HuH-7 (cell line): ENCODE results near the gene CHRNA1.
"Not testable (repeated sequence)": the region's sequence is repeated elsewhere in the genome, so short reads cannot be mapped to it uniquely, and the experiment has no call there.

ENCODE experiments used
- DNase-seq: peaks from one replicate; pipeline ENCODE4 v3.0.0; 2011; ENCODE audit warnings: low spot score

The CHRNA1 gene

DNA sequence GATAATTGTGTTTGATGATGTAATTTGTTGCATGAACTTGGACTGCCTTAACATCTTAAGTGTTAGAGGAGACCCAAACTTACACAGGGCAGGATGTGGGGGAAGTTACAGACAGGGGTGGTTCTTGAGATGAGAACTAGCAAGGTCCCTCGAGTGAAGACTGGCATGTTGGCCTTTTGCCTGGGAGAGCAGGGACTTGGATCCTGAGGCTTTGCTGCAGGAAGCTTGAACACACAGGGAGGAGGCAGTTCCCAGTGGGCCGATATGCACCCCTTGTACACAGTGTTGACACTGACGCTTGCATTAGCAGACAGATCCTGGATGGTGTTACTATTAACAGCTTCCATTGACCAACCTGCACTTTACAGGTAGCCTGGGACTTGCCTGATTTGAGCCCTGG lies 47.5 kb downstream of the CHRNA1 start:
- no peak for DNase-seq

DNA sequence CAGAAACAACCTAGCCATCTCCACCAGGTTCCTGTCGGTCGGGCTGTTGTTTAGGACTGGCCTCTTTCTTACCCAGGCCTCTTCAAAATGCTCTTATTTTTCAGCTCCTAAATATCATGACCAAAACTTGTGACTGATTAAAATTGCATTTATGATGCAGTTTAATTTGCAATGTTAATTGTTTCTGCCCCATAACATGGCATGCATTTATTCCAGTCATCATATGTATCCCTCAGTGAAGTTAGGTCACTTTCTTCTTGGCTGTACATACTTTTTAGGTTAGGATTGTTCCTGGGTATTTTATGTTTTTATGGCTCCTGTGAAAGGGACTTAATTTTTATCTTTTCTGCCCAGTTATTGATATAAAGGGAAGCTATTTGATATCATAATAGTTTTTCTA lies 50.6 kb downstream of the CHRNA1 start:
- DNase-seq = no peak

DNA sequence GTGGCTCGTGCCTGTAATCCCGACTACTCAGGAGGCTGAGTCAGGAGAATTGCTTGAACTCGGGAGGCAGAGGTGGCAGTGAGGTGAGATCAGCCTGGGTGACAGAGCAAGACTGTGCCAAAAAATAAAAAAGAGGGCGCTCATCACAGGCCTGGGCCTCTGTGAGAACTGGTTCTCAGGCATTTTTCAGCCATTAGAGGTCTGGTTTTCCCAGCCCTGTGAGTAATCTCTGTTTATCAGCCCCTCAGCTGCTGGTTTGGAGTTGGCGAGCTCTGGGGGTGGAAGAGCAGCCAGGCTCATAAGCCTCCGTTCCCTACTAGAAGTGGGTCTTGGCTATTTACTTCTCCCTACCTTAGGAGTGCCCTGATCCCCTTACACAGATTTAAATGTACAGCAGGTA lies 53.1 kb downstream of the CHRNA1 start:
- no peak for DNase-seq

DNA sequence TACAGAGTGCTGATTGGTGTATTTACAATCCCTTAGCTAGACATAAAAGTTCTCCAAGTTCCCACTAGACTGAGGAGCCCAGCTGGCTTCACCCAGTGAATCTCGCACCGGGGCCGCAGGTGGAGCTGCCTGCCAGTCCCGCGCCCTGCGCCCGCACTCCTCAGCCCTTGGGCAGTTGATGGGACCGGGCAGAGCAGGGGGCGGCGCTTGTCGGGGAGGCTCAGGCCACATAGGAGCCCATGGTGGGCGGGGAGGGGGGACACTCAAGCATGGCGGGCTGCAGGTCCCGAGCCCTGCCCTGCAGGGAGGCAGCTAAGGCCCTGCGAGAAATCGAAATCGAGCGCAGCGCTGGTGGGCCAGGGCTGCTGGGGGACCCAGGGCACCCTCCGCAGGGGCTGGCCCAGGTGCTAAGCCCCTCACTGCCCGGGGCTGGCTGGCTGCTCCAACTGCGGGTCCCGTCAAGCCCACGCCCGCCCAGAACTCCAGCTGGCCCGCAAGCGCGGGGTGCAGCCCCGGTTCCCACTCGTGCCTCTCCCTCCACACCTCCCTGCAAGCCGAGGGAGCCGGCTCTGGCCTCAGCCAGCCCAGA lies 54.8 kb downstream of the CHRNA1 start:
- DNase-seq = not testable (repeated sequence)

DNA sequence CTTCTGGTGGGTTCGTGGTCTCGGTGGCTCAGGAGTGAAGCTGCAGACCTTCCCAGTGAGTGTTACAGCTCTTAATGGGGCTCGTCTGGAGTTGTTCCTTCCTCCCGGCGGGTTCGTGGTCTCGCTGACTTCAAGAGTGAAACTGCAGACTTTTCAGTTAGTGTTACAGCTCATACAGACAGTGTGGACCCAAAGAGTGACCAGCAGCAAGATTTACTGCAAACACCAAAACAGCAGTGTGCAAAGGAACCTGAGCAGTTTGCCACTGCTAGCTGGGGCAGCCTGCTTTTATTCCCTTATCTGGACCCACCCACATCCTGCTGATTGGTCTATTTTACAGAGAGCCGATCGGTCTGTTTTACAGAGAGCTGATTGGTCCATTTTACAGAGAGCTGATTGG lies 55.6 kb downstream of the CHRNA1 start:
- no peak for DNase-seq

DNA sequence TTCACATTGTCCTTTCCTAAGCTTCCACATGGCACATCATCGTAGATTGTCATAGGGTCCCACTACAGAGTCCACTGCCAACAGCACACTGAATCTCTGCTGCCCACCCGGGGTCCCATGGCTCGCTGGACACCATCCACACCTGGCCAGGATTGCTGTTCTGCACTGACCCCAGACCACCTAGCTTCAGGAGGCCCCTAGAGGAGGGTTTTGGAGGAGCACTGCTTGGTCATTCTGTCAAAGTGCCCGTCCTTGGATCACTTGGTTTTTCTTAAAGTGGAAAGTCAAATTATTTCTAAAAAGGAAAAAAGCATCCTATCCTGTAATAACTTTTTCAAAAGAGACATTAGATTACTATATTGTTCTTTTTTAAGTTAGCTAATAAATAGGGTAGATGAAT lies 59.0 kb downstream of the CHRNA1 start:
- DNase-seq = no peak

DNA sequence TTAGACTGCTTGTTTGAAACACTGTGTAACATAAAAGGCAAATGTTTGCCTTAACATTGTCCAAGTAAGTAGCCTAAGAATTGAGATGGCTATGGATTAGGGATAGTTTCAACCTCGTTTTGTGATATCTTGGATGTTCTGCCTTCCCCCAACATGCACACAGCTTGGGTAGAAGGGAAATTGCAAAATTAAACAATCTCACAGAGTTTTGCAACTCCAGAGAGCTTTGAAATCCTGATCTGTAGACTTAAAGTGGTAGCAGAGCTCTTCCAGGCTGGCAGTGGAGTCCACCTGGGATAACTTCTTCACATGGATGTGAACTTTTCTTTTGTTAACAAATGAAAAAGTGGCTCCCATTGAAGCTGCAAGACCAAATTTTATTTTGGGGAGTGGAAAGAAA lies 59.6 kb downstream of the CHRNA1 start:
- DNase-seq = no peak

DNA sequence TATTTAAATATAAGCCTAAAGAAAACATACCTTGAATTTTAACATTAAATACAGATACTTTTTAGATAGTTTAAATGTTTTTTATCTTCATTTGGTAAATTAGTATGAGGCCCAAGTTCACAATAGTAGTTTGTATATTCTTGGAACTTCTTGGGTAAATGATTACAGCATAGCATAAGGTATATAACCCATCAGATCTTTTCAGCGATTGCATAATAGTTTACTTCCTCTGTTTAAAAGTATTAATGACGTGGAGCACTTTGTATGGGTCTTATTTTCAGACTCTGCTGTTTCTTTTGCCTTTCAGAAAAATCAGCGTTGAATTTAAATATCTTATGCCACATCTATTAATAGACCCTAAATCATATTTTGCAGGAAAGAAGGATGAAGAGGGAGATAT lies 60.2 kb downstream of the CHRNA1 start:
- DNase-seq = no peak

DNA sequence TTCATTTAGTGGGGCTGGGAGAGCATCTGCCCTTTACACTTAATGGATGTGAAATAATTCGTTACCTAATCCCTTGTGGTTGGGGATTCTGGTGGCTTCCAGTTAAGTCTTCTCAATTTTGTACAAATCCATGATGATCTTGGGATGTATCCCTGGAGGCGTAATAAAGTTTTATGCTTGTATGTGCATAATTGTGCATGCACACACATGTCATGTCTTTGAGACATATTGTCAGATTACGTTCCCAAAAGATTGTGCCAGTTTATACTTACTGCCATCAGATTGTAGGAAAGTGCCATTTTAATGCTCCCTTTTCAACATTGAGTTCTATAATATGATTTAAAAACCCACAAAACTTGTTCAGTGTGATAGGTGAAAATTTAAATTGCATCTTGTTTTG lies 60.8 kb downstream of the CHRNA1 start:
- no peak for DNase-seq

DNA sequence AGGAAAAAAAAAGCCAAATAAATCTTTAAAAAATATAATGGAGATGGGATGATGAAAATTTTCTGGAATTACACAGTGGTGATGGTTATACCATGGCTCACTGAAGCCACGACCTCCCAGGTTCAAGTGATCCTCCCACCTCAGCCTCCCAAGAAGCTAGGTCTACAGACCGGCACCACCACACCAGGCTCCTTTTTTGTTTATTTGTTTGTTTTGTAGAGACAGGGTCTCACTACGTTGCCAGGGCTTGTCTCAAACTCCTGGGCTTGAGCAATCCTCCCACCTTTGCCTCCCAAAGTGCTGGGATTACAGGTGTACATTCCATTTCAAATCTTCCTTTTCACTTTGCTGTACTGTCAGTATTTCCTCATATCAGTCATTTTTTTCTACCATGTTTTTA lies 61.7 kb downstream of the CHRNA1 start:
- no peak for DNase-seq

DNA sequence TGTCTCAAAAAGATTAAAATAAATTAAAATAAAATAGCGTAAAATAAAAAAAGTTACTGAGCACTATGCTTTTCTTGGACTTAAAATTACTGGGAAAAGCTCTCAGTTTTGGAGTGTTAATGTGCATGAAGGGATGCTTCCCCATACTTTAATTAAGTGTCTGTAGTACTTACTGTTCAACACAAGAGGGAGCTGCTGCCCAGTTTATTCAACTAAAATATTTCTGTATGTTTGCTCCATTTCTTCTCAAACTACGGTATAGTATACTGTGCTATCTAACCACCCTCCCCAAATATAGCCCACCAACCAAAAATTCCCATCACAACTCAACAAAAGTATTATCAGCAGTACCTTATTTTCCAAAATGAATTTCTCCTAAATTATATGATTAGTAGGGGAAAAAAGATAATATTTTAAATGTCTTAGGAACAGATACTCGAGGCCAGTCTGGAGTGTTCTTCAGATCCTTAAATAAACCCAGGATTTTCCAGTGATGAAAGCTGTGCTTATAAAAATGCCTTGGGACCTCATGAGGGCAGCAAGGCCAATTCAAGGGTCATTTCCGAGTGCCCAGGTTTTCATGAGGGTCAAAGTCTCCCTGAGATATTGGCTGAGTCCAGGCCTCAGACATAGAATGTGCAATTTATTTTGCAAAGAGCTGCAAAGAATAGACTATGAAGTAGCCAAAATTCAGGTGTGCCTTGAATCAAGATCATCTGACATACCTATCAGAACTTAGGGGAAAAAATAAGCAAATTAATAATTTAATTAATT lies 64.1 kb downstream of the CHRNA1 start:
- peak; percentile 56 for DNase-seq
